ENCODE measurements around the gene CCDC87. TPM values are rescaled to one million over a fixed set of nuclear protein-coding genes. Genes with fewer than 3 reads are reported as not detected.

Gene CCDC87
- total and polyA plus RNA-seq, 2 experiments from 2014 or later = 0.11 to 0.40 TPM

- in situ Hi-C loops (cut with MboI) = loop anchor here (25.0 kb wide), 1 partner anchor 256 kb away; the partner anchor contains the start of gene RCE1
- no peak for DNase-seq
- WGBS, 2 experiments (ENCODE audit: low coverage in 1 of 2, low lambda C conversion rate in 2 of 2, missing lambda C conversion rate in 2 of 2) = 67 to 71% methylated on average over 3 of the region's 3 CpGs
- no peak for TF ChIP-seq EZH2 (IDR thresholded peaks at IDR 0.05; ENCODE audit: insufficient read depth, poor library complexity, severe bottlenecking)
- no peak for TF ChIP-seq EZH2phosphoT487 (IDR thresholded peaks at IDR 0.05; ENCODE audit: insufficient read depth, low read depth)
- Histone ChIP-seq H3F3A (ENCODE audit: insufficient read depth) (no peaks in the 10 kb centered on the region), H3K4me2 (ENCODE audit: unreplicated experiment) (no peak overlapping the region), H3K36me3 (ENCODE audit: low read depth) (no peaks in the 10 kb centered on the region), H3K27me3 (replicated peaks; ENCODE audit: insufficient read depth) (no peaks in the 10 kb centered on the region), H3K9me3 (ENCODE audit: low read depth) (no peaks in the 10 kb centered on the region), H3K4me1 (ENCODE audit: insufficient read depth) (no peaks in the 10 kb centered on the region), H2AFZ (no peak overlapping the region), H3K79me2 (ENCODE audit: insufficient read depth) (no peaks in the 10 kb centered on the region), H3K27ac (no peak overlapping the region), H4K20me1 (ENCODE audit: insufficient read depth) (no peaks in the 10 kb centered on the region), H3K9ac (no peak overlapping the region), H3K9me2 (ENCODE audit: insufficient read depth) (no peaks in the 10 kb centered on the region), H3K4me3 (no peak overlapping the region)
Observed at GRCh38 chr11:66581261-66581660, 11.6 kb downstream of the CCDC87 start.

GRCh38 chr11:66580803-66581202, 12.1 kb downstream of the CCDC87 start:
- in situ Hi-C loops (cut with MboI) = loop anchor here (25.0 kb wide), 1 partner anchor 256 kb away; the partner anchor contains the start of gene RCE1
- H3K27me3 ChIP-seq (replicated peaks; ENCODE audit: insufficient read depth) = no peaks in the 10 kb centered on the region

GRCh38 chr11:66579017-66579606, 13.8 kb downstream of the CCDC87 start:
- no peaks in the 10 kb centered on the region for H3F3A ChIP-seq (ENCODE audit: insufficient read depth)
- H3K4me3 ChIP-seq = peak overlapping the region; percentile 41; the same call in 1 of the 2 replicates
- 0 out of 2 replicates have a peak, but pooled peaks cover 2% of the 10 kb centered on the region for H3K27me3 ChIP-seq (replicated peaks; ENCODE audit: insufficient read depth)
- WGBS, 2 experiments (ENCODE audit: low coverage in 1 of 2, low lambda C conversion rate in 2 of 2, missing lambda C conversion rate in 2 of 2) = 7 to 9% methylated on average over 22 to 25 of the region's 25 CpGs
- H3K27ac ChIP-seq = no peak overlapping the region
- H3K9me2 ChIP-seq (ENCODE audit: insufficient read depth) = no peaks in the 10 kb centered on the region
- TF ChIP-seq EZH2phosphoT487 (IDR thresholded peaks at IDR 0.05; ENCODE audit: insufficient read depth, low read depth) (no peak), EZH2 (IDR thresholded peaks at IDR 0.05; ENCODE audit: insufficient read depth, poor library complexity, severe bottlenecking) (no peak)
- in situ Hi-C loops (cut with MboI) = loop anchor here (25.0 kb wide), 1 partner anchor 258 kb away; the partner anchor contains the start of gene RCE1
- no peaks in the 10 kb centered on the region for H3K9me3 ChIP-seq (ENCODE audit: low read depth)
- peak; percentile 94 for DNase-seq
- H4K20me1 ChIP-seq (ENCODE audit: insufficient read depth) = no peaks in the 10 kb centered on the region
- peak overlapping the region; percentile 51 for H3K4me2 ChIP-seq (ENCODE audit: unreplicated experiment)
- H3K9ac ChIP-seq = no peak overlapping the region
- H3K36me3 ChIP-seq (ENCODE audit: low read depth) = no peaks in the 10 kb centered on the region
- H2AFZ ChIP-seq = peak overlapping the region; percentile 53
- H3K4me1 ChIP-seq (ENCODE audit: insufficient read depth) = no peaks in the 10 kb centered on the region
- H3K79me2 ChIP-seq (ENCODE audit: insufficient read depth) = no peaks in the 10 kb centered on the region

More at GRCh38 chr11:66580803-66581202, 12.1 kb downstream of the CCDC87 start:
- Histone ChIP-seq H3K9ac (no peak overlapping the region), H3K9me3 (ENCODE audit: low read depth) (no peaks in the 10 kb centered on the region), H3K36me3 (ENCODE audit: low read depth) (no peaks in the 10 kb centered on the region), H3K9me2 (ENCODE audit: insufficient read depth) (no peaks in the 10 kb centered on the region), H2AFZ (no peak overlapping the region), H3K4me3 (no peak overlapping the region), H3K79me2 (ENCODE audit: insufficient read depth) (no peaks in the 10 kb centered on the region), H3K4me1 (ENCODE audit: insufficient read depth) (no peaks in the 10 kb centered on the region), H3K27ac (no peak overlapping the region), H3F3A (ENCODE audit: insufficient read depth) (no peaks in the 10 kb centered on the region), H3K4me2 (ENCODE audit: unreplicated experiment) (no peak overlapping the region), H4K20me1 (ENCODE audit: insufficient read depth) (no peaks in the 10 kb centered on the region)
- 86 to 88% methylated on average over 4 to 5 of the region's 5 CpGs for WGBS, 2 experiments (ENCODE audit: low coverage in 1 of 2, low lambda C conversion rate in 2 of 2, missing lambda C conversion rate in 2 of 2)
- TF ChIP-seq EZH2phosphoT487 (IDR thresholded peaks at IDR 0.05; ENCODE audit: insufficient read depth, low read depth) (no peak), EZH2 (IDR thresholded peaks at IDR 0.05; ENCODE audit: insufficient read depth, poor library complexity, severe bottlenecking) (no peak)
- peak; percentile 6 for DNase-seq

DNA sequence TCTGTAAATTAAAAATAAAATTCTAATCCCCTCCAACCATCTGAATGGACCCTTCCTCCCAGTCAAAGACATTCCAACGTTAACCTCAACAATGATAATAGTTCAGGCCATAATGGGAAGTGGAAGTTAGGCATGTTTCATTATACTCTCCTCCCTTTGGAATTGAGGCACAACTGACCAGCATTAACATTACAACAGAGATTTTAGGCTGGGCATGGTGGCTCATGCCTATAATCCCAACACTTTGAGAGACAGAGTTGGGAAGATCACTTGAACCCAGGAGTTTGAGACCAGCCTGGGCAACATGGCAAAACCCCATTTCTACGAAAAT, 22.0 kb downstream of the CCDC87 start:
- no peak for DNase-seq
- in situ Hi-C loops (cut with MboI) = no loop called here

More for the DNA sequence above, 22.0 kb downstream of the CCDC87 start:
- 46 to 49% methylated on average over 2 of the region's 2 CpGs for WGBS, 2 experiments (ENCODE audit: low coverage in 1 of 2, low lambda C conversion rate in 2 of 2, missing lambda C conversion rate in 2 of 2)
- Histone ChIP-seq H3K9me3 (ENCODE audit: low read depth) (no peaks in the 10 kb centered on the region), H4K20me1 (ENCODE audit: insufficient read depth) (no peaks in the 10 kb centered on the region), H3K4me1 (ENCODE audit: insufficient read depth) (peaks cover 2% of the 10 kb centered on the region; the same call in 1 of the 2 replicates), H3K9me2 (ENCODE audit: insufficient read depth) (no peaks in the 10 kb centered on the region), H3K27ac (no peak overlapping the region), H3K36me3 (ENCODE audit: low read depth) (no peaks in the 10 kb centered on the region), H2AFZ (no peak overlapping the region), H3K27me3 (replicated peaks; ENCODE audit: insufficient read depth) (0 out of 2 replicates have a peak, but pooled peaks cover 3% of the 10 kb centered on the region), H3K4me2 (ENCODE audit: unreplicated experiment) (no peak overlapping the region), H3K79me2 (ENCODE audit: insufficient read depth) (no peaks in the 10 kb centered on the region), H3K4me3 (no peak overlapping the region), H3F3A (ENCODE audit: insufficient read depth) (no peaks in the 10 kb centered on the region), H3K9ac (no peak overlapping the region)
- no peak for TF ChIP-seq EZH2phosphoT487 (IDR thresholded peaks at IDR 0.05; ENCODE audit: insufficient read depth, low read depth)
- no peak for TF ChIP-seq EZH2 (IDR thresholded peaks at IDR 0.05; ENCODE audit: insufficient read depth, poor library complexity, severe bottlenecking)
